ENCODE results near the gene HS2ST1. TPM values are rescaled to one million over a fixed set of nuclear protein-coding genes. Genes with fewer than 3 reads are reported as not detected.

The HS2ST1 gene
- total RNA-seq, 1 experiment from 2014 or later: 57.2 TPM

GRCh38 chr1:87045761-87046304 is 131.4 kb downstream of the HS2ST1 start:
- no TSS peak for BruUV-seq (replicated peaks)
- Histone ChIP-seq H3K4me3 (ENCODE audit: low read depth, low read length) (no peak overlapping the region), H3K36me3 (ENCODE audit: control insufficient read depth, insufficient read depth, low read length) (no peaks in the 10 kb centered on the region), H3K4me1 (no peaks in the 10 kb centered on the region; the same call in 1 of the 2 replicates), H3K27me3 (replicated peaks; ENCODE audit: control insufficient read depth, insufficient read depth, low read length) (no peaks in the 10 kb centered on the region), H3K9me3 (0 out of 2 replicates have a peak, but pooled peaks cover 3% of the 10 kb centered on the region)
- H3K9me3 Mint-ChIP-seq (ENCODE audit: unreplicated experiment): no peaks in the 10 kb centered on the region
- intact Hi-C loops (cut with micrococcal nuclease; ENCODE audit: unreplicated experiment): no loop called here
- H3K27me3 Mint-ChIP-seq (ENCODE audit: insufficient read depth, unreplicated experiment): no peaks in the 10 kb centered on the region
- TF ChIP-seq CTCF (IDR thresholded peaks at IDR 0.05; ENCODE audit: insufficient read depth in 1 of 2, low read depth in 1 of 2, low read length in 1 of 2, severe bottlenecking in 1 of 2, unreplicated experiment in 1 of 2): no peak
- ChIA-PET CTCF (no interaction called here), POLR2A (no interaction called here)
- H3K36me3 Mint-ChIP-seq (ENCODE audit: insufficient read depth, unreplicated experiment): peaks cover 10% of the 10 kb centered on the region
- no peak for DNase-seq
- H3K27ac Mint-ChIP-seq (ENCODE audit: unreplicated experiment): no peak overlapping the region
- no peak overlapping the region for H3K4me3 Mint-ChIP-seq (ENCODE audit: unreplicated experiment)
- no peaks in the 10 kb centered on the region for H3K4me1 Mint-ChIP-seq (ENCODE audit: low read depth, unreplicated experiment)

- peaks cover 10% of the 10 kb centered on the region for H3K36me3 Mint-ChIP-seq (ENCODE audit: insufficient read depth, unreplicated experiment)
Observed at GRCh38 chr1:87046951-87047350, 132.5 kb downstream of the HS2ST1 start.

GRCh38 chr1:87048237-87048636 is 133.8 kb downstream of the HS2ST1 start:
- Histone ChIP-seq H3K9me3 (0 out of 2 replicates have a peak, but pooled peaks cover 3% of the 10 kb centered on the region), H3K4me3 (ENCODE audit: low read depth, low read length) (no peak overlapping the region), H3K36me3 (ENCODE audit: control insufficient read depth, insufficient read depth, low read length) (no peaks in the 10 kb centered on the region), H3K27me3 (replicated peaks; ENCODE audit: control insufficient read depth, insufficient read depth, low read length) (no peaks in the 10 kb centered on the region), H3K4me1 (no peaks in the 10 kb centered on the region; the same call in 1 of the 2 replicates)
- Mint-ChIP-seq H3K27ac (ENCODE audit: unreplicated experiment) (no peak overlapping the region), H3K9me3 (ENCODE audit: unreplicated experiment) (no peaks in the 10 kb centered on the region), H3K27me3 (ENCODE audit: insufficient read depth, unreplicated experiment) (no peaks in the 10 kb centered on the region), H3K36me3 (ENCODE audit: insufficient read depth, unreplicated experiment) (peaks cover 10% of the 10 kb centered on the region), H3K4me1 (ENCODE audit: low read depth, unreplicated experiment) (no peaks in the 10 kb centered on the region), H3K4me3 (ENCODE audit: unreplicated experiment) (no peak overlapping the region)
- no peak for TF ChIP-seq CTCF (IDR thresholded peaks at IDR 0.05; ENCODE audit: insufficient read depth in 1 of 2, low read depth in 1 of 2, low read length in 1 of 2, severe bottlenecking in 1 of 2, unreplicated experiment in 1 of 2)
- no TSS peak for BruUV-seq (replicated peaks)
- POLR2A ChIA-PET: no interaction called here
- DNase-seq: no peak
- CTCF ChIA-PET: no interaction called here
- intact Hi-C loops (cut with micrococcal nuclease; ENCODE audit: unreplicated experiment): no loop called here

More at GRCh38 chr1:87046951-87047350, 132.5 kb downstream of the HS2ST1 start:
- ChIA-PET POLR2A (no interaction called here), CTCF (interaction anchor here (0.6 kb wide), 1 partner anchor 343 kb away, joined by 4 read pairs; the partner anchor contains the start of gene SH3GLB1)
- Histone ChIP-seq H3K9me3 (0 out of 2 replicates have a peak, but pooled peaks cover 3% of the 10 kb centered on the region), H3K36me3 (ENCODE audit: control insufficient read depth, insufficient read depth, low read length) (no peaks in the 10 kb centered on the region), H3K4me3 (ENCODE audit: low read depth, low read length) (no peak overlapping the region), H3K27me3 (replicated peaks; ENCODE audit: control insufficient read depth, insufficient read depth, low read length) (no peaks in the 10 kb centered on the region), H3K4me1 (no peaks in the 10 kb centered on the region; the same call in 1 of the 2 replicates)
- intact Hi-C loops (cut with micrococcal nuclease; ENCODE audit: unreplicated experiment): no loop called here
- H3K4me3 Mint-ChIP-seq (ENCODE audit: unreplicated experiment): no peak overlapping the region
- BruUV-seq (replicated peaks): no TSS peak
- H3K4me1 Mint-ChIP-seq (ENCODE audit: low read depth, unreplicated experiment): no peaks in the 10 kb centered on the region
- H3K27me3 Mint-ChIP-seq (ENCODE audit: insufficient read depth, unreplicated experiment): no peaks in the 10 kb centered on the region
- H3K27ac Mint-ChIP-seq (ENCODE audit: unreplicated experiment): no peak overlapping the region
- TF ChIP-seq CTCF (IDR thresholded peaks at IDR 0.05; ENCODE audit: insufficient read depth in 1 of 2, low read depth in 1 of 2, low read length in 1 of 2, severe bottlenecking in 1 of 2, unreplicated experiment in 1 of 2): no peak
- DNase-seq: no peak
- H3K9me3 Mint-ChIP-seq (ENCODE audit: unreplicated experiment): no peaks in the 10 kb centered on the region

Data from Caco-2 (cell line).